Duodenal mucosa (tissue), 2 donors: ENCODE measurements around the gene CYP3A7.
"Not testable (repeated sequence)": the region's sequence is repeated elsewhere in the genome, so short reads cannot be mapped to it uniquely, and the experiment has no call there.

ENCODE experiments used
- H3K27ac ChIP-seq: one replicate; pipeline ENCODE4 v1.7.0; 2013; ENCODE audit warnings: low read depth, low read length
- H3K27me3 ChIP-seq, 2 donors: one replicate each; pipeline ENCODE4 v1.7.0; 2013; ENCODE audit warnings: low read length in 2 of 2, control low read depth in 1 of 2; ENCODE audit not compliant: insufficient read depth in 2 of 2, control insufficient read depth in 1 of 2
- H3K36me3 ChIP-seq, 2 donors: one replicate each; pipeline ENCODE4 v1.7.0; 2013; ENCODE audit warnings: low read length in 2 of 2, control low read depth in 1 of 2; ENCODE audit not compliant: insufficient read depth in 2 of 2, control insufficient read depth in 1 of 2
- H3K4me1 ChIP-seq, 2 donors: one replicate each; pipeline ENCODE4 v1.7.0; 2013; ENCODE audit warnings: low read length in 2 of 2, control low read depth in 1 of 2; ENCODE audit not compliant: insufficient read depth in 2 of 2, control insufficient read depth in 1 of 2
- H3K4me3 ChIP-seq, 2 donors: one replicate each; pipeline ENCODE4 v1.7.0; 2013; ENCODE audit warnings: low read length in 2 of 2, low read depth in 1 of 2
- H3K9ac ChIP-seq, 2 donors: one replicate each; pipeline ENCODE4 v1.7.0; 2013; ENCODE audit warnings: low read length in 2 of 2, low read depth in 1 of 2
- H3K9me3 ChIP-seq, 2 donors: one replicate each; pipeline ENCODE4 v1.7.0; 2013; ENCODE audit warnings: low read length in 2 of 2, control low read depth in 1 of 2; ENCODE audit not compliant: control insufficient read depth in 1 of 2

The CYP3A7 gene

DNA sequence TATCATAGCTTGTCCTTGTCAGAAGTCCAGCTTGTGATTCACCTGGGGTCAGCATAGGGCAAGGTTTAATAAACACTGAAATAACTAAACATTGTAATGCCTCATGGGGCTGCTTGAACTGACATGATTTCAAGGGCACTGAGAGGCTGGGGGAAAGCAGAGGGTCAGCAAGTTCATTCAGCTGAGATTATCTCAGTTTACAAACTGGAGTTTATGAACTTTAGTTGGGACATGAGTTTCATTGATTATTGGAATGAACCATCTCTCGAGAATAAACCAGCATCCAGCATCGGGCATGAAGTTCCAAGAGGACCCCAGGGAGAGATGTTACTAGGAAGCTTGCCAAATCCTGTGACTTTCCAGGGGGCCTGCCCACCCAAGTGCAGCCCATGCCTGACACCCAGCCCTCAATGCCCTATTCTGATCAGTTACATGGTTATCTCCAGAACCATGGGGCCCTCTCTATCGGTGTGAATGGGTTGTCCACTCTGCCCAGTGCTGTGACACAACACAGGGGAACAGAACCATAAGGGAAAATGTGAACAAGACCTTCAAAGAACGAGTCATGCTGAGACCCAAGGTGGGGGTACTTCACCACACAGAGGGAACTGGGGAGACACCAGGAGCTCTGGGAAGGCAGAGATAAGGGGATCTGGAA lies 7.9 kb upstream of the CYP3A7 start:
- H3K9ac ChIP-seq = no peak overlapping the region
- H3K9me3 ChIP-seq = no peaks in the 10 kb centered on the region
- no peaks in the 10 kb centered on the region for H3K36me3 ChIP-seq
- H3K27ac ChIP-seq = no peak overlapping the region
- H3K4me3 ChIP-seq = no peak overlapping the region
- no peaks in the 10 kb centered on the region for H3K4me1 ChIP-seq
- no peaks in the 10 kb centered on the region for H3K27me3 ChIP-seq

DNA sequence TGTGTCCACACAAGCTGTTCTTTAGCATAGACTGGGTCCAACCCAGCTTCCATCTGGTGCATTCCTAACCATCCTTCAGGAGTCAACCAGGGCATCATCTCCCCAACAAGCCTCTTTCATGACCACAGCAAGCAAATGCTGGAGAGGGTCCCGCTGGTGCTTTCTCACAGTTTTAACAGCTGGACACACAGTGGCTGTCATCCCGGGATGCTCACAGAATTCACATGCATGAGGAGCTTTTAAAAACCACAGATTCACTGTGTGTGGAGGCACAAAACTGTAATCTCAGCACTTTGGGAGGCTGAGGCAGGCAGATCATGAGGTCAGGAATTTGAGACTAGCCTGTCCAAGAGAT lies 6.4 kb upstream of the CYP3A7 start:
- H3K27ac ChIP-seq = no peak overlapping the region
- H3K9ac ChIP-seq = no peak overlapping the region
- no peaks in the 10 kb centered on the region for H3K27me3 ChIP-seq
- no peaks in the 10 kb centered on the region for H3K9me3 ChIP-seq
- H3K4me3 ChIP-seq = no peak overlapping the region
- H3K4me1 ChIP-seq = no peaks in the 10 kb centered on the region
- H3K36me3 ChIP-seq = no peaks in the 10 kb centered on the region

DNA sequence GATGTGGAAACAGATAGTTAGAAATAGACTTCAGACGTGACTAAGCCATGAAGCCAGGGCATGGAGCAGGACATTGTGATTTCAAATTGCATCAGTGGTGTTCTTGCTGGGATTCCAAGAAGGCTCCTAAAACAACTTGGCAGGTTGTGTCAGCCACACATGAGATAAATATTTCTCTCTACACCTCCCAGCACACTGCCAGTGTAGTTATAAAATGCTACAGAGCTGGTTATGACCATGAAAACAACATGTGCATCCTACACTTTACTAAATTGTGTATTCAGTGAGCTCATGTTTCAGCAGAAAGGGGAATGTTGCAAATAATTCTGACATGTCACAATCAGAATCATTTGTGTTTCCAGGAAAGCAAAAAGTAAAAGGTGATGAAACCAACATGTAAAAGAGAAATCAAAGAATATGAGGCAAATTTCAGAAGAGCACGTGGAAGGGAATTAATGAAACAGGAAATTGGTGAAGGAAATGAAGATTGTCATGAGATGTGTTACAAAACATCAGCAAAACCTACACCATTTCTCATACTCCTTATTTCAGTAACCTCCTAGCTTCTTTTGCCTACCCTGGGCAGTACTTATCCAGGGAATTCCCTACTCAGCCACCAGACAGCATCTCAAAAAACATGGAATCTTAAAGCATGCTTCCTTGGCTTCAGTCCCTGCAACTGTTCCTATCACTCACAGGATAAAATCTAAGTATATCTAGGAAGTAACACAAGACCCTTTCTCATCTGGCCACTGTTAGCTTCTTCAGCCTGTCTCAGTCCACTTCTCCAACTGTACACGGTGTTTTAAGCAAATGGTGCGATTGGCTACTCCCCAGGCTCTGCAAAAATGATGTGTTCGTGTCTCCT lies 5.8 kb upstream of the CYP3A7 start:
- Histone ChIP-seq H3K27me3 (no peaks in the 10 kb centered on the region), H3K36me3 (no peaks in the 10 kb centered on the region), H3K4me1 (no peaks in the 10 kb centered on the region), H3K9ac (no peak overlapping the region), H3K9me3 (no peaks in the 10 kb centered on the region), H3K4me3 (no peak overlapping the region), H3K27ac (no peak overlapping the region)

DNA sequence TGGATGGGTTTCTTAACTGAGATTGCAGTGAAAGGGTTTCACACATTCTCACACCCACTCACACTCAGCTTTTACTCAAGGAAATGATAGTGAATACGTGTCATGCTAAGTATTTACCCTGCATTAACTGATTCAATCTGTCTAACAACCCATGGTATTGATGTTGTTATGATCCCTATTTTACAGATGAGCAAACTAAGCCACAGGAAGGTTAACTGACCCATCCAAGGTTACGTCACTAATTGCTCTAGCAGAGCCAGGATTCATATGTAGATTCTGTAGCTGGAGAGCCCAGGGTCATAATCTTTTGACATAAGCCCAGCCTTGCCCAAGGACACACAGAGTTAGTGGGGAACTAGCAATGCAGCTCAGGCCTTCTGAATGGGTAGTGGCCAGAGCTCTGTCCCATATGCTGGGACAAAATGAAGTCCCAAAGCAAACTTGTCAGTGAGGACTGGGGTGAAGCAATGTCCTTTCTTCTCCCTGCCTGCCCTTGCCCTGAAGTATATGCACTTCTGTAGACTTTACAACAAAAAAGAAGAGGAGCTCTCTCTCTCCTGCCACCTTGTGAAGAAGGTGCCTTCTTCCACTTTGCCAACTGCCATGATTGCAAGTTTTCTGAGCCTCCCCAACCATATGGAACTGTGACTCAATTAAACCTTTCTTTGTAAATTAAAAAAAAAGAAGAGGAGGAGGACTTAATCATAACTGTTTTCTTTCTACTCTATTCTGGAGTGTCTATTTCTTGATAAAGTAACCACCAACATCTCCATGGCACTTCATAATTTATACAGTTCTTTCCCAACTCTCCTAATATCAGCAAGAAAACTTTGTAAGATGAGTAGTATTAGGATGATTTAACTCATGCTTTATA lies 4.9 kb upstream of the CYP3A7 start:
- no peaks in the 10 kb centered on the region for H3K36me3 ChIP-seq
- no peaks in the 10 kb centered on the region for H3K9me3 ChIP-seq
- no peaks in the 10 kb centered on the region for H3K27me3 ChIP-seq
- H3K9ac ChIP-seq = no peak overlapping the region
- H3K4me1 ChIP-seq = no peaks in the 10 kb centered on the region
- H3K27ac ChIP-seq = no peak overlapping the region
- no peak overlapping the region for H3K4me3 ChIP-seq

DNA sequence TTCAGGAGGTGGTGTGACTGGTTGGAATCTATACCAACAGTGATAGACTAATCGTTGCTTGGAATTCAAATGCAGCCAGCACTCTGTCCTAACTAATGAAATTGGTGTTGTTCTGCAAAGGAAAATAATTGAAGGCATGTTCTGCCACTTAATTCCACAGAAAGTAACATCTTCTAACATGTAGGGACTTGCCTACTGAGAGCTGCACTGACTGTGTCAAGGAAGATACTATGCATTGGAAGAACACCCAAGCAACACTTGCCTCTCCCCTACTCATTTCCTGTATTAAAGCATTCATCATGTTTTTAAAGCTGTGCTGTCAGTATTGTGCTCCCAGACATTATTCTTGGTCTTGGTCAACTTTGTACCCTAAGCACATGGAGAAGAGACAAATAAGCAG lies 2.7 kb upstream of the CYP3A7 start:
- Histone ChIP-seq H3K9ac (no peak overlapping the region), H3K36me3 (no peaks in the 10 kb centered on the region), H3K27ac (no peak overlapping the region), H3K9me3 (no peaks in the 10 kb centered on the region), H3K27me3 (no peaks in the 10 kb centered on the region), H3K4me3 (no peak overlapping the region), H3K4me1 (no peaks in the 10 kb centered on the region)

DNA sequence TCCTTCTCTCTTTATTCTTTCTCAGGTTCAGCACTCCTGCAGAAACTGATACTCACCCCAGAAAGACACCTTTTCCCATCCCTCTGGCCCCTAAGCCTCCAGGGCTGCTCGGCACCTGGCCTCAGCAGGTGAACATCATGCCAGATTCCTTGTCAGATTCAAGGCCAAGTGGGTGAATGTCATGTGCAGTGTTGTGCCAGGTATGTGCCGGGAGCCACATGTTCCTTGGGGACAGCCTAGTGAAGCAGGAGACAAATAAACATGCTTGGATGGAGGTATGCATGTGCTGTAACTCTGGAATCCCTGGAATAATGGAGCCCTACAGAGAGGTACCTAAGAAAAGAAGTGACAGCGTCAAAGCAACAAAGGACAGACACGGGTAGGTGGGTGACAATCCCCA lies 1.7 kb upstream of the CYP3A7 start:
- H3K4me1 ChIP-seq, H3K27ac ChIP-seq, H3K36me3 ChIP-seq, H3K27me3 ChIP-seq, H3K9me3 ChIP-seq, H3K4me3 ChIP-seq, H3K9ac ChIP-seq: not testable (repeated sequence)

DNA sequence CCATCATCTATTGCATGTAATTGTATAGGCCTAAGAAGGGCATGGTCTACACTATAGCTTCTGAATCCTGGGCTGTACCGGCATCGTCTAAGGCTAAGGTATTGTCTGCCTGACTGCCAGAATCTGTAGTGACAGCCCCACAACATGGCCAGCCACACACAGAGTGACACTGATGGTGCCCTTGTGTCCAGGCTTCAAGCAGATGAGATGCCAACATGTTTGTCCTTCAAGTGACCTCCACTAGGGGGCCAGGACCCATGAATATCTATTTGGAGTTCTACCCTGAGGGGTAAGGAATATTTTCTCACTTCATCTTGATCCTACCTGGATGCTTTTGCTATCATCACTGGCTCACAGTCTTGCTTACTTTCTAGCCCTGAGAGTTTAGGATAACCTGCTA lies 1.5 kb downstream of the CYP3A7 start:
- Histone ChIP-seq H3K9ac (no peak overlapping the region), H3K27ac (no peak overlapping the region), H3K9me3 (no peaks in the 10 kb centered on the region), H3K4me3 (no peak overlapping the region), H3K36me3 (no peaks in the 10 kb centered on the region), H3K27me3 (no peaks in the 10 kb centered on the region), H3K4me1 (peaks cover 8 to 9% of the 10 kb centered on the region in 2 donors)

DNA sequence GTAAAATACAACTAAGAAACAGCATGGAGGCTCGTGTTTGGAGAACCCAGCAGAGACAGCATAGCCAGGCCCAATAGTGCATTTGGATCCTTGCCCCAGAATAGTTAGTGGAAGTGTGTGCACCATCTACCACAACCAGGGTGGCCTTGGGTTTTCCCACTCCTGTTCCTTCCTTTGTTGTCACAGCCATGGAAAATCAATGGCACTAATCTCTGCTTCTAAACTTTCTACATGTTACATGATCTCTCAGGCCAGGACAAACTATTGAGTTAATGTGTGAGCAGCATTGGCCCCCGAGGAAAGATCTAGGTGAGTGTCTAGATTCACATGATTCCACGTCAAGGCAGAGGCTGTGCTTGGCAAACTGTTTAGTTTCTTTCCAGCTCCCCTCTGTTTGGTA lies 2.0 kb downstream of the CYP3A7 start:
- Histone ChIP-seq H3K27me3 (no peaks in the 10 kb centered on the region), H3K4me3 (no peak overlapping the region), H3K9me3 (no peaks in the 10 kb centered on the region), H3K27ac (no peak overlapping the region), H3K9ac (no peak overlapping the region), H3K36me3 (no peaks in the 10 kb centered on the region), H3K4me1 (peaks cover 8 to 9% of the 10 kb centered on the region in 2 donors)

DNA sequence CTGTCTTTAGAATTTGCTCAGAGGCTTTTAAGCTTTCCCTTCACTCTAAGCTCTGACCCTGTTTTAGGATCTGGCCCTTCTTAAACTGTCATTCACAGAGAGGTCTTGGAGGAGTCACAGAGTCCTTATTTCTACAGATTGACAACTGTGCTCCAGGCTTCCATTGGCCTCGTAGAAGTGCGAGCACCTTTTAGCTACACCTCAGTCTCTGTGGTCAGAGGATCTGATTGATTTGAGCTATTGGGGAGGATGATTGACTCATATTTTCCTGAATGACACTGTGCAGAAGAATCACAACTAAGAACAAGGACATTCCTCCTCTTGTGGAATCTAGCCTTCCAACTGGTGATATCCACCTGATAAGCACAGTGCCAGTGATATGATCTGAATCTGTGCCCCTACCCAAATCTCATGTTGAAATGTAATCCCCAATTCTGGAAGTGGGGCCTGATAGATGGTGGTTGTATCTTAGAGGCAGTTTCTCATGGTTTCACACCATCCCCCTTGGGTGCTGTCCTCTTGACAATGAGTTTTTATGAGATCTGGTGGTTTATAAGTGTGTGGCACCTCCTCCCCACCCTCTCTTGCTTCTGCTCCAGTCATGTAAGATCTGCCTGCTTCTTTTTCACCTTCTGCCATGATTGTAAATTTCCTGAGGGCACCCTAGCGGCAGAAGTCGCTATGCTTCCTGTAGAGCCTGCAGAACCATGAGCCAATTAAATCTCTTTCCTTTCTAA lies 3.2 kb downstream of the CYP3A7 start:
- Histone ChIP-seq H3K36me3 (no peaks in the 10 kb centered on the region), H3K4me1 (peaks cover 8 to 9% of the 10 kb centered on the region in 2 donors), H3K27ac (no peak overlapping the region), H3K4me3 (no peak overlapping the region), H3K27me3 (no peaks in the 10 kb centered on the region), H3K9me3 (no peaks in the 10 kb centered on the region), H3K9ac (no peak overlapping the region)
